Smooth muscle cell of the pulmonary artery (primary cell): ENCODE measurements around the gene TNIP2. TPM values are rescaled to one million over a fixed set of nuclear protein-coding genes. Genes with fewer than 3 reads are reported as not detected.

Experiments
- total RNA-seq: library from RNA; depleted of rRNA; stranded (reverse); fragments of >200 nt; gene quantifications from 2 replicates; pipeline ENCODE4 v1.2.3, GENCODE V29; 2014

TNIP2 gene, protein sequence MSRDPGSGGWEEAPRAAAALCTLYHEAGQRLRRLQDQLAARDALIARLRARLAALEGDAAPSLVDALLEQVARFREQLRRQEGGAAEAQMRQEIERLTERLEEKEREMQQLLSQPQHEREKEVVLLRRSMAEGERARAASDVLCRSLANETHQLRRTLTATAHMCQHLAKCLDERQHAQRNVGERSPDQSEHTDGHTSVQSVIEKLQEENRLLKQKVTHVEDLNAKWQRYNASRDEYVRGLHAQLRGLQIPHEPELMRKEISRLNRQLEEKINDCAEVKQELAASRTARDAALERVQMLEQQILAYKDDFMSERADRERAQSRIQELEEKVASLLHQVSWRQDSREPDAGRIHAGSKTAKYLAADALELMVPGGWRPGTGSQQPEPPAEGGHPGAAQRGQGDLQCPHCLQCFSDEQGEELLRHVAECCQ
- total RNA-seq, result 36.6 and 44.9 TPM in 2 replicates

DNA sequence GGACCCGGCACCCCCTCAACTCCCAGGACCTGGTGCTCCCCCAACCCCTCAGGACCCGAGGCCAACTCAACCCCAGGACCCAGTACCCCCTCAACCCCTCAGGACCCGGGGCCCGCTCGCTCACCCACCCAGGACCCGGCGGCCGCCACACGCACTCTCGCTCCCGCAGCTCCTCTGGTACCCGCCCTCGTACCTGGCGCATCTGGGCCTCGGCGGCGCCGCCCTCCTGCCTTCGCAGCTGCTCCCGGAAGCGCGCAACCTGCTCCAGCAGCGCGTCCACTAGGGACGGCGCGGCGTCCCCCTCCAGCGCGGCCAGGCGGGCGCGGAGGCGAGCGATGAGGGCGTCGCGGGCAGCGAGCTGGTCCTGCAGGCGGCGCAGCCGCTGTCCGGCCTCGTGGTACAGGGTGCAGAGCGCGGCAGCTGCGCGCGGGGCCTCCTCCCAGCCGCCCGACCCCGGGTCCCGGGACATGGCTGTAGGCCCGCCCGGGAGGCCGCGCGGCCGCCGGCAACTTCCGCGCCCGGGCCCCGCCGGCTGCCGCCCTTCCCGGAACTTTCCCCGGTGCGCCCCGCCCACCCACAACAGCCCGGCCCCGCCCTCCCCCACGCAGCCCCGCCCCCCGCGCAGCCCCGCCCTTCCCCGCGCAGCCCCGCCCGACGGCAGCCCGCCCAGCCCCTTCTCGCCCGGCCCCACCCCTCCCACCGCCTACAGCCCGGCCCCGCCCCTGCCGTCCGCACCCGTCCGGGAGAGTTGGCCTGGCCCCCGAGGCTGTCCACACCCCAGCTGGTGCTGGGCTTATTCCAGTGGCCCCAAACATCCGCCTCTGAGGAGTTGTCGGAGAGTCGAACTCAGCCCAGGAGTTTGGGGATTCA is at the start of gene TNIP2:
Gene TNIP2, minus strand, starts transcription at position 516 of the 870 bp plus-strand sequence. Its CDS starts 47 bp downstream, at position 469.

GRCh38 chr4:2792711-2793585 is 36.8 kb upstream of the TNIP2 start, which contains the start of gene SH3BP2:
SH3BP2 (plus strand) TSS chr4:2793085; CDS start chr4:2820618, 27,533 bp downstream.

Other genes with a start within 250 kb of the TNIP2 start
- 13.2 and 13.5 TPM in 2 replicates for gene FAM193A, start 219.7 kb downstream of the TNIP2 start, total RNA-seq
- 10.5 and 24.8 TPM in 2 replicates for gene SH3BP2, start 36.7 kb upstream of the TNIP2 start, total RNA-seq
- 199 and 215 TPM in 2 replicates for gene ADD1, start 87.5 kb upstream of the TNIP2 start, total RNA-seq
- 16.3 and 25.4 TPM in 2 replicates for gene NOP14, start 207.1 kb upstream of the TNIP2 start, total RNA-seq
- gene GRK4, start 207.2 kb upstream of the TNIP2 start, total RNA-seq, result 5.7 and 6.8 TPM in 2 replicates